SJSA1 (cell line): ENCODE results near the gene GNG8. TPM values are rescaled to one million over a fixed set of nuclear protein-coding genes. Genes with fewer than 3 reads are reported as not detected.

Source experiments
- DNase-seq, 2 experiments: peaks; one replicate each; pipeline ENCODE4 v3.0.0-alpha.2; 2015 to 2020; ENCODE audit warnings: low spot score in 2 of 2, low read depth in 1 of 2
- H3K27ac ChIP-seq: fragments of 250-450 bp; sonication (Bioruptor Pico); 2 replicates; pipeline ENCODE4 v1.5.1; 2020; ENCODE audit warnings: mild to moderate bottlenecking, moderate library complexity
- H3K27me3 ChIP-seq: fragments of 250-450 bp; sonication (Bioruptor Pico); replicated peaks from 2 replicates; pipeline ENCODE4 v1.5.1; 2020; ENCODE audit warnings: mild to moderate bottlenecking, moderate library complexity
- H3K36me3 ChIP-seq: fragments of 250-450 bp; sonication (Bioruptor Pico); 2 replicates; pipeline ENCODE4 v1.5.1; 2020; ENCODE audit warnings: mild to moderate bottlenecking
- H3K4me1 ChIP-seq: fragments of 250-450 bp; sonication (Bioruptor Pico); replicated peaks from 2 replicates; pipeline ENCODE4 v1.6.1; 2021; ENCODE audit warnings: mild to moderate bottlenecking
- H3K4me3 ChIP-seq: fragments of 250-450 bp; sonication (Bioruptor Pico); 2 replicates; pipeline ENCODE4 v1.5.1; 2020; ENCODE audit warnings: mild to moderate bottlenecking
- H3K9me3 ChIP-seq: fragments of 250-450 bp; sonication (Bioruptor Pico); replicated peaks from 2 replicates; pipeline ENCODE4 v1.5.1; 2020; ENCODE audit warnings: mild to moderate bottlenecking
- total RNA-seq: library from RNA; depleted of rRNA; stranded (reverse); fragments of >200 nt; shearing (Covaris generic); gene quantifications from 2 replicates; pipeline ENCODE4 v1.2.3, GENCODE V29; 2014

GNG8 gene
- total RNA-seq, 1 experiment from 2014 or later: not detected

- Histone ChIP-seq H3K27ac (no peak overlapping the region), H3K4me1 (peaks cover 13% of the 10 kb centered on the region), H3K36me3 (peaks cover 72% of the 10 kb centered on the region), H3K27me3 (no peaks in the 10 kb centered on the region), H3K9me3 (no peaks in the 10 kb centered on the region), H3K4me3 (no peak overlapping the region)
- no peak for DNase-seq
Measured at GRCh38 chr19:46608178-46608577, 27.8 kb downstream of the GNG8 start.

- peaks cover 79% of the 10 kb centered on the region for H3K36me3 ChIP-seq
Measured at GRCh38 chr19:46607448-46607841, 28.6 kb downstream of the GNG8 start.

DNA sequence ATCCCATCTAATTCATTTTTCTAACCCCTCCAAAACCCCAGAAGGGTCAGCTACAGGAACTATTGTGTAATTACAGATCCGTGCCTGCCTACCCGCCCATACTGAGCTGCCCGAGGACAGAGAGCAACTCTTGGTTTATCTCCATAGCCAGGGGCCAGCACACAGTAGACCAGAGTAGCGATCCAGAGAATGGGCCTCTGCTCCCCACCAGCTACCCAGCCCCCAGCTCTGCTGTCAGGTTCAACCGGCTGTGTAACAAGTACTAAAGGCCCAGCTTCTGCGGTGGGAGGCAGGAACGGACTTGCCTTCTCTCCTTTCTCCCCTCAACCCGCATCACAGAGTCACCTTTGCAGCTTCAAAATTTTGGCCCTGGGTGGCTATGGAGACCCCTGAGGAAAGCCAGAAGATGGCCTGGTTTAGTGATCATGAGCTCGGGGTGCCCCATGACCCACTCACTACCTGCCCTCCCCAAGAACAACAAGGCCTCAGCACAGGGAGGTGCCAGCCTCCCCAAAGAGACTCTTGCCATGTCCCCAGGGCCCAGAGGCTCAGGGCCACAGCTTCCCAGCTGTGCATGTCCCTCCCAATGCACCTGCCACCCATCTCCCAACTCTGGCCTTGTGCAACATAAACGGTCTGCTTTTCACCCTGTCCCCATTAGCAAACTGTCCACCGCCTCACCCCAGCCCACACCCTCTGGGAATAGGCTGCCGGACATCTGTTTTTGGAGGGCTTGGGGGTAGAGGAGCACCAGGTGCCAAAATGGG is 29.1 kb downstream of the GNG8 start:
- Histone ChIP-seq H3K4me1 (peaks cover 21% of the 10 kb centered on the region), H3K9me3 (no peaks in the 10 kb centered on the region), H3K4me3 (no peak overlapping the region), H3K36me3 (peaks cover 84% of the 10 kb centered on the region), H3K27me3 (no peaks in the 10 kb centered on the region), H3K27ac (no peak overlapping the region)
- DNase-seq: no peak

More at GRCh38 chr19:46607448-46607841, 28.6 kb downstream of the GNG8 start:
- no peaks in the 10 kb centered on the region for H3K9me3 ChIP-seq
- no peak overlapping the region for H3K27ac ChIP-seq
- H3K4me3 ChIP-seq: no peak overlapping the region
- DNase-seq: peak in 1 of 2 experiments; percentile 29
- peaks cover 20% of the 10 kb centered on the region for H3K4me1 ChIP-seq
- H3K27me3 ChIP-seq: no peaks in the 10 kb centered on the region

GRCh38 chr19:46606019-46606418 is 30.0 kb downstream of the GNG8 start:
- peak in 1 of 2 experiments; percentile 19 for DNase-seq
- Histone ChIP-seq H3K9me3 (no peaks in the 10 kb centered on the region), H3K4me3 (no peak overlapping the region), H3K27ac (no peak overlapping the region), H3K27me3 (no peaks in the 10 kb centered on the region), H3K36me3 (peaks cover 86% of the 10 kb centered on the region), H3K4me1 (peaks cover 19% of the 10 kb centered on the region)

DNA sequence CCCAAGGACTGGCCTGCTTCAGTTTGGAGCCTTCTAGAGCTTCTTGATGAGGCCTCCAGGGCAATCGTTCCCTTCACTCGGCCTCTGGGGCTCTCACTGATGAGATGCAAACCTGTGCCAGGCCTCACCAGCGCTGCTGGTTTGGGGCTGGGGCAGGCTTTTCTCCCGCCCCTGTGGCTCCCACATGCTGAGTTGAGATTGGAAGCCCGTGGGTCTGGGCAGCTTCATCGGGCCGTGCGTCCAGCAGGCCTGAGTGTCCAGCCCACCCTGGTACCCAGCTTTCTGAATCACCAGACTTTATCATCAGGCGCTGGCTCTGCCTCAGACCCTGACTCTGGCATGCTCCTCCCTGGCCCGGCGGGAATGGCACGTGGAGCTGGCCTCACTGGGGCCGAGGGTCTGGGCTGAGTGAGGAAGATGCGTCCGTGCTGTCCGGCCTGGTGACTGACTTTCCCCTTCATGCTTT is 30.6 kb downstream of the GNG8 start:
- Histone ChIP-seq H3K36me3 (peaks cover 80% of the 10 kb centered on the region), H3K4me3 (no peak overlapping the region), H3K4me1 (peaks cover 19% of the 10 kb centered on the region), H3K27me3 (no peaks in the 10 kb centered on the region), H3K9me3 (no peaks in the 10 kb centered on the region), H3K27ac (no peak overlapping the region)
- DNase-seq: no peak

DNA sequence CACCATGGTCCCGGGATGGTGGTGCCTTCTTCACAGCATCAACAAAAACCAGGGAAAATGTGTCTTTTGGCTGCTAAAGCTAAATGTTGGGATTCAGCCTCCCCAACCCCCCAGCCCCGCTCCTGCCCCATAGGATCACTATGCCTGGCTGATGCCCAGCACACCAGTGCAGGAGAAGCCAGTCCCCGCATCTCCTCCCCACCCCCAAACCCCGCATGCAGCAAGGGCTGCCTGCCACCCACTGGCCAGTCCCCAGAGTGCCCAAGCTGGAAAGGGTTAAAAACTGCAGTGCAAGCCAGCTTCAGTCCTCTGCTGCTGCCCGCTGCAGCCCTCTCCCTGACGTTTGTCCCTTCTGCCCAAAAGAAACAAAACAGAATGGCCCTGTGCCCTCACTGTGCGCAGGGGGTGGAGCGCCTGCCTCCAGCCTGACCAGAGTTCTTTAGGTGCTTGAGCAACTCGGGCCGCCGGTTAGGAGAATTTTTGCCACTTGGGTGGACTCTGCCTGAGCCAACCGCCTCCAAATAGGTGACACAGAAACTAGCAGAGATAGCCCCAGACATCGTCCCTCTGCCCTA is 31.1 kb downstream of the GNG8 start:
- Histone ChIP-seq H3K4me1 (peaks cover 22% of the 10 kb centered on the region), H3K36me3 (peaks cover 77% of the 10 kb centered on the region), H3K4me3 (no peak overlapping the region), H3K27me3 (no peaks in the 10 kb centered on the region), H3K9me3 (0 out of 2 replicates have a peak, but pooled peaks cover 2% of the 10 kb centered on the region), H3K27ac (no peak overlapping the region)
- DNase-seq: no peak

DNA sequence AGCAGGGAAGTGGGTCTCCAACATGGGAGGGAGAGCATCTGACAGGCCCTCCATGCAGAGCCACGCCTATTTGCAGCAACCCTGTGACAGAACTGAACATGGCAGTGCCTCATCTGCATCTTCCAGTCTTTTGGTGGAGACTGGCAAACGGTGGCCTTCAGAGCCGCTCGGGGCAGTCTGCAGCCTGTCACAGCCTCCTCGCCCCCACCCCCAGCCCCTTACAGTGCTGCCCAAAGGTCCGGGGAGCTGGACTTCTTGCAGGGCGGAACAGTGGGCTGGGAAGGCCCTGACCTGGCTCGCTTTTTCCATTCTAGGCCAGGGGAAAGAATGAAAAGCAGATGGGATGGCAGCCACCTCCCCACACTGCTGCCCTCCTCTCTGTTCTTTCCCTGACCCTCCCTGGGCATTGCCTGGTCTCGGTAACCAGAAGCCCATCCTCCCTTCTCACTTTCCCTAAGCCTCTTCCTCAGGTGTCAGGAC is 32.2 kb downstream of the GNG8 start:
- Histone ChIP-seq H3K36me3 (peaks cover 66% of the 10 kb centered on the region), H3K4me1 (peaks cover 22% of the 10 kb centered on the region), H3K4me3 (peak overlapping the region; percentile 99; the same call in 1 of the 2 replicates), H3K9me3 (peaks cover 13% of the 10 kb centered on the region; the same call in 1 of the 2 replicates), H3K27me3 (no peaks in the 10 kb centered on the region), H3K27ac (no peak overlapping the region)
- DNase-seq: no peak

- peak overlapping the region; percentile 99 for H3K4me3 ChIP-seq
- H3K9me3 ChIP-seq: peaks cover 14% of the 10 kb centered on the region; the same call in 1 of the 2 replicates
- peaks cover 61% of the 10 kb centered on the region for H3K36me3 ChIP-seq
- H3K27me3 ChIP-seq: no peaks in the 10 kb centered on the region
- H3K27ac ChIP-seq: no peak overlapping the region
- peaks cover 22% of the 10 kb centered on the region for H3K4me1 ChIP-seq
- DNase-seq: no peak
Measured at GRCh38 chr19:46603195-46603637, 32.8 kb downstream of the GNG8 start.

DNA sequence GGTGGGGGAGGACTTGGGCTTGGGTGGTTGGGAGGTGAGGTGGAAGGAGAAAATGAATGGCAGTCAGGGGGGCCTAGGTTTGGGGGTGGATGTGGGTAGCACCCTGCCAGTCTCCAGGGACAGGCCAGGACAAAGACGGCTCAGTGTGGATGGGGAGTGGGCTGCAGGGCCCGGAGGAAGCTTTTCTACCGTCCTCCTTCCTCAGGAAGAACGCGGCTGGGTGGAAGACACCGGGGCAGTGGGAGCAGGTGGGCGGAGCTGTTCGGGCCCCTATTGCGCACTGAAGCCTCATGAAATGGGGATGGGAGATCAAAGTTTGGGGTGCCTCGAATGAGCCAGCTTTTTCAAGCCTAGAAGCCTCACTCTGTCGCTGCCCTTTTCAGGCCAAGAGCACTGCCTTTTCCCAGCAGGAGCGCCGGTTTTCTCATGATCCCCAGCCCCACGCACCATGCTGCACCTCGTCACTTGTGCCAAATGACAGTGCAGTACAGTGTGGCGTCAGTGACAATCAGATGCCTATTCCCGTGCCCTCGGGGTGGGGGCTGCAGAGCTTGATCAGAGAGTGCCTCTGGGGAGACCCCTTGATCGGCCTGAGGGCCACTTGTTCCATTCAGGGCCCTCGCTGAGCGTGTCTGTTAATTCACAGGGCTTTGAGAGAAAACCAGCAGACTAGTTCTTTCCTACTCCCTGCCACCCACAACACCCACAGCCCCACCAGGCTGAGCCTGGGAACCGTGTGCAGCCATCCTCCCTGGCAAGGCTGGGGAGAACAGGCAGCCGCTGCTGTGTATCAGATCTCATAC is 33.4 kb downstream of the GNG8 start:
- no peaks in the 10 kb centered on the region for H3K27me3 ChIP-seq
- peaks cover 22% of the 10 kb centered on the region for H3K4me1 ChIP-seq

GRCh38 chr19:46601318-46602224 is 34.4 kb downstream of the GNG8 start, which contains the start of gene CALM3:
Gene CALM3, plus strand, starts transcription at chr19:46601330. Its CDS starts 105 bp downstream, at chr19:46601435.
- Histone ChIP-seq H3K4me1 (peaks cover 22% of the 10 kb centered on the region), H3K36me3 (peaks cover 44% of the 10 kb centered on the region), H3K9me3 (peaks cover 14% of the 10 kb centered on the region; the same call in 1 of the 2 replicates), H3K27ac (peak within 1 kb of the TSS; percentile 100), H3K4me3 (peak within 1 kb of the TSS; percentile 99), H3K27me3 (no peaks in the 10 kb centered on the region)
- no peak for DNase-seq

More for the DNA sequence above, 33.4 kb downstream of the GNG8 start:
- H3K9me3 ChIP-seq: peaks cover 14% of the 10 kb centered on the region; the same call in 1 of the 2 replicates
- H3K27ac ChIP-seq: no peak overlapping the region
- peaks cover 54% of the 10 kb centered on the region for H3K36me3 ChIP-seq
- peak overlapping the region; percentile 99 for H3K4me3 ChIP-seq
- DNase-seq: no peak

GRCh38 chr19:46600384-46601317 is 35.4 kb downstream of the GNG8 start:
- peak overlapping the region; percentile 100 for H3K27ac ChIP-seq
- H3K9me3 ChIP-seq: peaks cover 14% of the 10 kb centered on the region; the same call in 1 of the 2 replicates
- H3K4me3 ChIP-seq: peak overlapping the region; percentile 99
- H3K36me3 ChIP-seq: peaks cover 35% of the 10 kb centered on the region
- peaks cover 22% of the 10 kb centered on the region for H3K4me1 ChIP-seq
- peak; percentile 96 to 100 for DNase-seq
- no peaks in the 10 kb centered on the region for H3K27me3 ChIP-seq
